HG02642 (cell line): ENCODE data around the gene RDX.
"Not testable (repeated sequence)": the region's sequence is repeated elsewhere in the genome, so short reads cannot be mapped to it uniquely, and the experiment has no call there.

Experiments
- ATAC-seq: cut with Tn5 transposase; IDR thresholded peaks from one replicate; pipeline ENCODE4 v1.9.1; 2021; ENCODE audit warnings: mild to moderate bottlenecking; ENCODE audit not compliant: unreplicated experiment, poor library complexity

RDX gene

GRCh38 chr11:110280595-110280994 is 15.8 kb downstream of the RDX start:
- not testable (repeated sequence) for ATAC-seq

GRCh38 chr11:110279881-110280280 is 16.5 kb downstream of the RDX start:
- no peak for ATAC-seq

- ATAC-seq, result no peak
These were observed 23.5 kb downstream of the RDX start for GRCh38 chr11:110272919-110273318.

- ATAC-seq, result no peak
These were observed 26.4 kb downstream of the RDX start for GRCh38 chr11:110269996-110270395.

- no peak for ATAC-seq
These were observed 28.0 kb downstream of the RDX start for GRCh38 chr11:110268441-110268840.

GRCh38 chr11:110262072-110262403 is 34.4 kb downstream of the RDX start:
- ATAC-seq, result no peak

- ATAC-seq, result no peak
These were observed 35.0 kb downstream of the RDX start for GRCh38 chr11:110261195-110262071.

GRCh38 chr11:110253525-110253924 is 42.9 kb downstream of the RDX start:
- ATAC-seq, result no peak

GRCh38 chr11:110251836-110252235 is 44.6 kb downstream of the RDX start:
- no peak for ATAC-seq

GRCh38 chr11:110250168-110250567 is 46.2 kb downstream of the RDX start:
- no peak for ATAC-seq

GRCh38 chr11:110249766-110250165 is 46.6 kb downstream of the RDX start:
- no peak for ATAC-seq

GRCh38 chr11:110249066-110249465 is 47.3 kb downstream of the RDX start:
- no peak for ATAC-seq

GRCh38 chr11:110243791-110244190 is 52.6 kb downstream of the RDX start:
- ATAC-seq, result no peak

- no peak for ATAC-seq
These were observed 53.7 kb downstream of the RDX start for GRCh38 chr11:110242746-110243145.

- ATAC-seq, result no peak
These were observed 54.2 kb downstream of the RDX start for GRCh38 chr11:110242188-110242587.

GRCh38 chr11:110235966-110236365 is 60.4 kb downstream of the RDX start:
- ATAC-seq, result no peak

- ATAC-seq, result no peak
These were observed 66.0 kb downstream of the RDX start for GRCh38 chr11:110230377-110230776.

- no peak for ATAC-seq
These were observed 77.2 kb downstream of the RDX start for GRCh38 chr11:110219006-110219785.

GRCh38 chr11:110217936-110218335 is 78.5 kb downstream of the RDX start:
- no peak for ATAC-seq

GRCh38 chr11:110217223-110217877 is 79.1 kb downstream of the RDX start:
- no peak for ATAC-seq

GRCh38 chr11:110209313-110209694 is 87.1 kb downstream of the RDX start:
- ATAC-seq, result not testable (repeated sequence)
